GM15510 (cell line): ENCODE data around the gene MED17.

Experiments
- POLR2A ChIP-seq: IDR thresholded peaks from 3 replicates; pipeline ENCODE4 v1.6.1; 2011; ENCODE audit warnings: borderline replicate concordance; ENCODE audit not compliant: insufficient read length; ENCODE audit errors: extremely low read depth

MED17 gene

GRCh38 chr11:93829598-93829997 lies 45.5 kb downstream of the MED17 start:
- TF ChIP-seq POLR2A: no peak

- no peak for TF ChIP-seq POLR2A
Observed at GRCh38 chr11:93831343-93832127, 47.5 kb downstream of the MED17 start.

- TF ChIP-seq POLR2A: no peak
Observed at GRCh38 chr11:93832780-93833179, 48.7 kb downstream of the MED17 start.

GRCh38 chr11:93838967-93839366 lies 54.9 kb downstream of the MED17 start:
- no peak for TF ChIP-seq POLR2A

- no peak for TF ChIP-seq POLR2A
Observed at GRCh38 chr11:93840180-93840579, 56.1 kb downstream of the MED17 start.

GRCh38 chr11:93840981-93841380 lies 56.9 kb downstream of the MED17 start:
- TF ChIP-seq POLR2A: no peak

- no peak for TF ChIP-seq POLR2A
Observed at GRCh38 chr11:93841446-93841845, 57.4 kb downstream of the MED17 start.

GRCh38 chr11:93842034-93842433 lies 58.0 kb downstream of the MED17 start:
- TF ChIP-seq POLR2A: no peak

- no peak for TF ChIP-seq POLR2A
Observed at GRCh38 chr11:93842461-93842860, 58.4 kb downstream of the MED17 start.

- no peak for TF ChIP-seq POLR2A
Observed at GRCh38 chr11:93843906-93844305, 59.8 kb downstream of the MED17 start.

GRCh38 chr11:93844568-93844967 lies 60.5 kb downstream of the MED17 start:
- no peak for TF ChIP-seq POLR2A

GRCh38 chr11:93845181-93846092 lies 61.4 kb downstream of the MED17 start:
- no peak for TF ChIP-seq POLR2A

- TF ChIP-seq POLR2A: no peak
Observed at GRCh38 chr11:93846411-93846810, 62.3 kb downstream of the MED17 start.

GRCh38 chr11:93849201-93849600 lies 65.1 kb downstream of the MED17 start:
- TF ChIP-seq POLR2A: no peak

GRCh38 chr11:93849751-93850593 lies 65.9 kb downstream of the MED17 start:
- no peak for TF ChIP-seq POLR2A

GRCh38 chr11:93850594-93851018 lies 66.5 kb downstream of the MED17 start, which contains the start of gene VSTM5:
Gene VSTM5, minus strand, starts transcription at chr11:93850618. Its CDS starts 116 bp downstream, at chr11:93850502.
- no peak for TF ChIP-seq POLR2A

GRCh38 chr11:93852242-93852641 lies 68.2 kb downstream of the MED17 start:
- no peak for TF ChIP-seq POLR2A
